Colon (tissue), 2 donors: ENCODE measurements around the gene EXOSC9.

Experiments used
- FAIRE-seq: peaks from 2 replicates; lab custom pipeline; 2012; peaks lifted over from hg19 to GRCh38; lab: Jason Lieb, UNC
- donor health status: control.
- donor health status: control.

Gene EXOSC9

DNA sequence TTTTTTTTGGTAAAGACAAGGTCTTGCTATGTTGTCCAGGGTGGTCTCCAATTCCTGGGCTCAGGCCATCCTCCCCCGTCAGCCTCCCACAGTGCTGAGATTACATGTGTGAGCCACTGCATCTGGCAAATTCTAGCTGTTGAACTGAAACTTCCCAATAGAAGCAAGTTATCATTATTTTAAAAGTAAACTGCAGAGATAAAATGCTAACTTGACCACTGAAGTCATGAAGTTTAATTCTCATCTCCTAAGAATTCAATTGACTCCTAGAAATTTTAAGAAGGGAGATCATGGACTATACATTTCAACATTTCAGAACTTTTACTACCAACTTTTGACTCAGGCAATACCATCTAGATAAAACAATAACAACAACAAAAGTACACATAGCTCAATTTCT is 11.7 kb upstream of the EXOSC9 start:
- FAIRE-seq: no peak

DNA sequence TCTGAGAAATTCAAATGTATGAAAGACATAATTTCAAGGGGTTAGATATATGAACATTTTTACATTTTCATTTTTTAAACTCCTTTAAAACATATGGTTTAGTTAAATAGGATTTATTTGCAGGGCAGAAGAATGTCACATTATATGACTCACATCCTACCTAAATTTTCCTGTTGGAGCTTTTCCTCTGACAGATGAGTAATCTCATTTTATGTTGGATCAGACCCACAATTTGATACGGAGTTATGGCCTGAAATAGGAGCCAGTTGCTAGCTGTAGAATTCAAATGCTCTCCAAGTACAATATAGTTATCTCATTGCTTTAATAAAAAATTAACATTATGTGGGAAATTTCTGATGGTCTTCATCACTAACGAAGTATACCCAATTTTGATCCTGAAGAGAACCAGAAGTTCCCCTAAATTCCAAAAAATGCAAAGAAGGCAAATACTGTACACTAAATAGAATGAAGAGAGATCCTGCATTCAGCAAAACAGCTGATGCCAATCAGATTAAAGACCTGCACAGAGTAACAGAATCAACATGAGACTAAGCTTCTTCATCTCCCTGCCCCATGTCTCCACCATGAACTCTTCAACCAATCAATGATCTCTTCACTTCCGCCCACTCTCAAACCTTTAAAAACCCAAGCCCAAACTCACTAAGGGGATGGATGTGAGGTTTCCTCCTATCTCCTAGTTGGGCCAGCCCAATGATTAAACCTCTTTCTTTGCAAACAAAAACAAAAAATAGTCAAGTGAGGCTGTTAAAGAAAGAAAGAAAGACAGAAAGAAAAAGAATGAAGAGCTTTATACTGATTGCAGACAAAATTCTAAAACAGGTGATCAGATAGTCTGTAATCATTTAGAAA is 10.9 kb upstream of the EXOSC9 start:
- no peak for FAIRE-seq

- FAIRE-seq: no peak
Observed at GRCh38 chr4:121790976-121791375, 10.1 kb upstream of the EXOSC9 start.

GRCh38 chr4:121791481-121791880 is 9.6 kb upstream of the EXOSC9 start:
- FAIRE-seq: no peak

DNA sequence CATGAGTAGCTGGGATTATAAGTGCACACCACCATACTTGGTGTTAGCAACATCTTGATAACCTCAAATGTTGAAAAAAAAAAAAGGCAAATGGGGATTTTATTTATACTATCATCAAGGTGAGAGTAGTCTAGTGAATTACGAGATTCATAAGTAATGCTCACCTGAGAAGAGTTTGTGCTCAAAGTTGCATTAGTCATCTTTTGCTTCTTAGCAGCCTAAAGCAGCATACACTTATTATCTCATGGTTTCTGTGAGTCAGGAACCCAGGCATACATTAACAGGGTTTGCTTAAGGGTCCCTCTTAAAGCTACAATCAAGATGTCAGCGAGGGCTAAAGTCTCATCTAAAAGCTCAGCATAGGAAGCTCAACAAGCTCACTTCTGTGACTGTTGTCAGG is 8.2 kb upstream of the EXOSC9 start:
- FAIRE-seq: no peak

- no peak for FAIRE-seq
Observed at GRCh38 chr4:121794505-121795188, 6.5 kb upstream of the EXOSC9 start.

DNA sequence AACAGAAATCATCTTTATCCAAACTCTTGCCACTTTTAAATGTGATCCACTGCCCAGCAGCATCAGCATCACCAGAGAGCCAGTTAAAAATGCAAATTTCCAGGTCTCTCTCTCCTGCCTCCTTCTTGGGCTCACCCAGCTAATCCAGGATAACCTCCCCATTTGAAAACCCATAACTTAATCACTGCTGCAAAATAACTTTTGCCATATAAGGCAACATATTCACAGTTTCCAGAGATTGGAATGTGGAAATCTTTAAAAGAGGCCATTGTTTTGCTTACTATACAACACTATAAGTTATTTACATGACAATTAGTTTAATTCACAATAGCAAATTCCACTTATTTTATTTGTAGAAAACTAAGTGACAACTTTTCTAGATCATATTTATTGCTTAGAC is 4.8 kb upstream of the EXOSC9 start:
- no peak for FAIRE-seq

- FAIRE-seq: no peak
Observed at GRCh38 chr4:121799208-121799823, 1.8 kb upstream of the EXOSC9 start.

GRCh38 chr4:121799867-121800501 is 1.1 kb upstream of the EXOSC9 start:
- no peak for FAIRE-seq

DNA sequence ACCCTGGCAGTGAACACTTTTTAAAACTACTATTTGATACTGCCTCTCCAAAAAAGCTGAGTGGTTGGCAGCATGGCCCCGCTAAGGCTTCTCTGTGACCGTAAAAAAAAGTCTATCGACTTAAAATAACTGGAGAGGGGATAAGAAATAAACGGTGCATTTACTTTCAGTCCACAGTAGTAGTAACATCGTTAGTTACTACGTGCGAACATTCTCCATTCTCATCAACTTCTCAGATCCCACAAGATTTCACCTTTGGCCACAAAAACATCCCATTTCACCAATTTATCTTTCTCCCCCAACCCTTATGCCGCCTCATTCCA is 524 bp upstream of the EXOSC9 start:
- no peak for FAIRE-seq

- no peak for FAIRE-seq
Observed at GRCh38 chr4:121801715-121802075, 572 bp downstream of the EXOSC9 start.

DNA sequence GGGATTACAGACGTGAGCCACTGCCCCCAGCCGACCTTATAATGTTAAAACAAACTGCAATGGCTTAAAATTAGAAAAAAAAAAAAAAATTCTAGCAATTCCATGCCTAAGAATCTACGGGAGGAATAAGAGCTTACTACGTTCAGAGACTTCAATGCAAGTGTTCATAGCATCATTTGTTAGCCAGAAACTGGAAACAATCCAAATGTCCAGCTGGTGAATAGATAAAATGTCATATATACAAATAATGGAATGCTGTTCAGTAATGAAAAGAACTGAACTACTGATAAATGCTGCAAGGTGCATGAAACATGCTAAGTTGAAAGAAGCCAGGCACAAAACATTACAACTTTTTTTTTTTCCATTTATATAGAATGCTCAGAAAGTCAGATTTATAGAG is 5.3 kb downstream of the EXOSC9 start:
- FAIRE-seq: no peak

GRCh38 chr4:121811122-121811521 is 10.0 kb downstream of the EXOSC9 start:
- FAIRE-seq: no peak

- no peak for FAIRE-seq
Observed at GRCh38 chr4:121814756-121815155, 13.6 kb downstream of the EXOSC9 start.

DNA sequence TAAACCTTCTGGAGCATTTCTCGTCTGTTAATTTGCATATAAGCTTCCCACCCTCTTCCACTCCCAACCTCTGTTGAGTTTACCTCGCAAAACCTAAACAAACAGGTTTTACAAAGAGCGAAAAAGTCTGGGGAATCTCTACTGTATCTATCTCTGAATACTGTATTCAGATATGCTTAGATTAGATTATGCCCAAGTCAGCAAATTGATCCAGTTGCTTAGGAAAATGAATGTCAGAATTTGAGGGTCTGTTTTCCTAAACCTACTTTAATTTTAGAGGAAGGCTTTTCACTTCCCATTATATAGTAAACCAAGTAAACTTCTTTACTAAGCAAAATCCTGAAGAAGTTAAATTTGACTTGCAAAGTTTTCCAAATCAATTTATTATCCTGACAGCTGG is 15.9 kb downstream of the EXOSC9 start:
- no peak for FAIRE-seq

GRCh38 chr4:121817701-121818100 is 16.6 kb downstream of the EXOSC9 start:
- FAIRE-seq: no peak

- no peak for FAIRE-seq
Observed at GRCh38 chr4:121818215-121818614, 17.1 kb downstream of the EXOSC9 start.

GRCh38 chr4:121819216-121819965 is 18.3 kb downstream of the EXOSC9 start:
- no peak for FAIRE-seq

GRCh38 chr4:121822047-121822446 is 20.9 kb downstream of the EXOSC9 start:
- no peak for FAIRE-seq

GRCh38 chr4:121822796-121823504 is 21.8 kb downstream of the EXOSC9 start:
- FAIRE-seq: no peak

GRCh38 chr4:121823505-121824170 is 22.5 kb downstream of the EXOSC9 start, which contains the start of gene CCNA2:
Gene CCNA2 (minus strand): TSS chr4:121823883. CDS start chr4:121823628, 255 bp downstream.
- FAIRE-seq: no peak
